HG02588 (cell line): Measurements from ENCODE around the gene TMEM98.
"Not testable (repeated sequence)": the region's sequence is repeated elsewhere in the genome, so short reads cannot be mapped to it uniquely, and the experiment has no call there.

Source experiments
- ATAC-seq: cut with Tn5 transposase; IDR thresholded peaks from one replicate; pipeline ENCODE4 v1.9.1; 2021; ENCODE audit warnings: mild to moderate bottlenecking, moderate library complexity; ENCODE audit not compliant: unreplicated experiment

Gene TMEM98

GRCh38 chr17:32976605-32977004 is 48.7 kb downstream of the TMEM98 start:
- no peak for ATAC-seq

- no peak for ATAC-seq
Measured at GRCh38 chr17:32980230-32980629, 52.3 kb downstream of the TMEM98 start.

DNA sequence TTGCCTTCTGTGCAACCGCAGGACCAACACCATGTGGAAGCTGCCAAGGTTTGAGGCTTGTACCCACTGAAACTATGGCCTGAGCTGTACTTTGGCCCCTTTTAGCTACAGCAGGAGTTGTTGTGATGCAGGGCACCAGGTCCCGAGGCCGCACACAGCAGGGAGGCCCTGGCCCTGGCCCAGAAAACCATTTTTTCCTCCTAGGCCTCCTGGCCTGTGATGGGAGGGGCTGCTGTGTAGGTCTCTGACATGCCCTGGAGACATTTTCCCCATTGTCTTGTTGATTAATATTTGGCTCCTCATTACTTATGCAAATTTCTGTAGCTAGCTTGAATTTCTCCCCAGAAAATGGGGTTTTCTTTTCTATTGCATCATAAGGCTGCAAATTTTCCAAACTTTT is 53.7 kb downstream of the TMEM98 start:
- not testable (repeated sequence) for ATAC-seq

DNA sequence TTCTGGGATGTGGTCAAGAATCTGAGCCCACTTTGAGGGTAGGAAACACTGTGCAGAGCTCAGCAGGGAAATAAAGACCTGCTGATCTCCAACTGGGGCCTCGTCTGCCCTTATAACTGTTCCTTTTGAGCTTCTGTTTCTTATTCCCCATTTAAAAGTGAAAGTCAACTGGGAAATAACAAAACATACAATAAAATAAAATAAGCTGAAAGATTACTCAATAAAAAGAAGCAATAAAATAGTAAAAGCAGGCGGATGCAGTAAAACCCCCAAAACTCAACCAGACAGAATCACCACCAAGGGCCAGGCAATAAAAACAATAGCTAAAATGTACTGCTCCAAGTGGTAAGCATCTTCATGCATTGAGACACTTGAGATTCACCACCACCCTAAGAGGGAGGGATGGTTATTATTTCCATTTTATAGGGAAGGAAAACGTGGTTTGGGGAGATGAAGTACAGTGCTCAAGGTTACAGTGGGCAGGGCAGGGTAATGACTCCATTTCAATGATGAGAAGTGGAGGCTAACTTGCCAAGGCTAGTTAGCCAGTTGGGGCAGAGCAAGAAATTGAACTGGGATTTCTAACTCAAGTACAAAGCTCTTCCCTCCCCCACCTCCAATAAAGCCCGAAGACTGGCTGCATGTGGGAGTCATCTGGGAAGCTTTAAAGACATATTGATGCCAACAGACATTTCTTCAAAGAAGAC is 57.2 kb downstream of the TMEM98 start:
- no peak for ATAC-seq

- ATAC-seq: not testable (repeated sequence)
Measured at GRCh38 chr17:32987453-32987805, 59.5 kb downstream of the TMEM98 start.

DNA sequence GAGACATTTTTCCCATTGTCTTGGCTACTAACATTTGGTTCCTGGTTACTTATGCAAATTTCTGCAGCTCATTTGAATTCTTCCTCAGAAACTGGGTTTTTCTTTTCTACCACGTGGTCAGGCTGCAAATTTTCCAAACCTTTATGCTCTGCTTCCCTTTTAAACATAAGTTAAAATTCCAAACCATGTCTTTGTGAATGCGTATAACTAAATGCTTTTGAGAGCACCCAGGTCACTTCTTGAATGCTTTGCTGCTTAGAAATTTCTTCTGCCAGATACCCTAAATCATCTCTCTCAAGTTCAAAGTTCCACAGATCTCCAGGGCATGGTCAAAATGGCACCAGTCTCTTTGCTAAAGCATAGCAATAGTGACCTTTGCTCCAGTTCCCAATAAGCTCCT is 59.9 kb downstream of the TMEM98 start:
- not testable (repeated sequence) for ATAC-seq

- ATAC-seq: no peak
Measured at GRCh38 chr17:32988481-32989101, 60.6 kb downstream of the TMEM98 start.

DNA sequence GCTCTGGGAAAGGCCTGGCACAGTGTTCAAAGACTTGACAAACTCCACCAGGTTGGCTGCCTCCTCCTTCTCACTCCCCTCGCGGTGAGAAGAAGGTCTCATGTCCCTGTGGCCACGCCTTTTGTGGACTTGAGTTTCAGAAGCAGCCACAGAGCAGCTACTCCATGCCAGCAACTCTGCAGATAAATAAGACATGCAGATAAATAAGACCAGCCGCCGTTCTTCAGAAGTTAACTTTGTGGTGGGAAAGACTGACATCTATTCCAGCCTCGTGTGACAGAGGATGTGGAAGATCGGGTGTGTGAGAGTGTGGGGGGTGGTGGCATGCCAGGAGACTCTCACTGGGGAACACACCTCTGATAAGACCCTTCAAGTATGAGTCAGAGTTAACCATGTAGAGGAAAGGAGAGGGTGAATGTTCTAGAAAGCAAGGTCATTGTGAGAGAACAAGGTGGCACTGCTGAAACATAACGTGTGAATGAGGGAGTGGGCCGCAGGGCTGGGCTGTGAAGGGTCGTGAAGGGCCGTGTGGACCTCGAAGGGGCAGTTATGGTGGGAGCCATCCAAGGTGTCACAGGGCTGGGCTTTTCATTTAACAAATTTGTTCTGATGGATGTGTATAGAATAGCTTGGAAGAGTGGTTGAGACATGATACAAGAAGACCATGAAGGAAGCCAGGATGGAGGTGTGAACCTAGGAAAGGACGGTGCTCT is 64.5 kb downstream of the TMEM98 start:
- no peak for ATAC-seq

- no peak for ATAC-seq
Measured at GRCh38 chr17:32993977-32994376, 66.0 kb downstream of the TMEM98 start.
